Stomach (tissue), 9 donors: ENCODE data around the gene TH. TPM values are rescaled to one million over a fixed set of nuclear protein-coding genes. Genes with fewer than 3 reads are reported as not detected.

Experiments used
- DNase-seq, 2 donors: peaks; one replicate each; pipeline versions ENCODE4 v3.0.0 to v3.0.0-alpha.2; 2013 to 2019
- H3K27ac ChIP-seq, 5 donors: fragments of 200-600 bp in 4 of 5; sonication (generic) in 4 of 5; one replicate each; pipeline ENCODE4 v1.5.1; 2013 to 2019; ENCODE audit warnings: mild to moderate bottlenecking in 1 of 5, moderate library complexity in 1 of 5
- H3K27me3 ChIP-seq, 3 donors: fragments of 200-600 bp; sonication (generic); one replicate each; pipeline ENCODE4 v1.5.1; 2017 to 2019; ENCODE audit warnings: mixed run types in 1 of 3
- H3K36me3 ChIP-seq, 4 donors: fragments of 200-600 bp; sonication (generic); 1 replicate in 3 of 4; 2 replicates in 1 of 4; pipeline ENCODE4 v1.5.1; 2016 to 2019
- H3K4me1 ChIP-seq, 4 donors: fragments of 200-600 bp; sonication (generic); one replicate each; pipeline ENCODE4 v1.5.1; 2016 to 2019
- H3K4me3 ChIP-seq, 4 donors: fragments of 200-600 bp; sonication (generic) in 3 of 4; one replicate each; pipeline ENCODE4 v1.5.1; 2016 to 2019; ENCODE audit warnings: mild to moderate bottlenecking in 1 of 4
- H3K9me3 ChIP-seq, 4 donors: fragments of 200-600 bp; sonication (generic); one replicate each; pipeline ENCODE4 v1.5.1; 2016 to 2019
- EP300 ChIP-seq: sonication (generic); formaldehyde crosslinking; IDR thresholded peaks from one replicate; pipeline ENCODE4 v1.6.1; 2017; ENCODE audit warnings: antibody characterized with exemption
- POLR2A ChIP-seq, 4 donors: fragments of 450-650 bp; IDR thresholded peaks; one replicate each; pipeline ENCODE4 v1.6.1; 2016; ENCODE audit warnings: antibody characterized with exemption in 4 of 4, control low read depth in 2 of 4, mild to moderate bottlenecking in 1 of 4, moderate library complexity in 1 of 4
- POLR2AphosphoS5 ChIP-seq, 3 donors: sonication (generic); formaldehyde crosslinking; IDR thresholded peaks; one replicate each; pipeline ENCODE4 v1.6.1; 2016; ENCODE audit warnings: antibody characterized with exemption in 3 of 3
- WGBS, 5 donors: extraction: QIAGEN DNeasy Blood & Tissue Kit in 3 of 5; methylation state at CpG; one replicate each; pipeline versions ENCODE4 v1.1.5 to v1.1.7; 2013 to 2018; 5-methylcytosine and 5-hydroxymethylcytosine counted together
- intact Hi-C: fragments of 100-400 bp; cut with DNase I; formaldehyde crosslinking; loops from one replicate; pipeline ENCODE4 v1.15.1; 2023; ENCODE audit warnings: low total_unique reads
- polyA plus RNA-seq, 3 donors: library from polyadenylated mRNA; stranded (reverse); fragments of 200-250 nt; gene quantifications; one replicate each; pipeline ENCODE4 v1.2.3, GENCODE V29; 2013
- total RNA-seq, 5 donors: library from RNA; depleted of rRNA; stranded (reverse); fragments of >200 nt; gene quantifications; one replicate each; pipeline versions ENCODE4 v1.1.0 to v1.2.3, GENCODE V29; 2014 to 2016
- TF ChIP-seq, protein P1 (sequence below), 7 experiments: fragments of 450-650 bp in 4 of 7; fragments of 200-600 bp in 3 of 7; sonication (generic) in 3 of 7; IDR thresholded peaks; one replicate each; pipeline ENCODE4 v1.5.1; 2016 to 2019; ENCODE audit warnings: antibody characterized with exemption in 7 of 7, control low read depth in 2 of 7, mild to moderate bottlenecking in 1 of 7
- donor health status: healthy with polysubstance abuse.
- donor health status: Bipolar disorder and iron deficiency.
- donor health status: healthy.

TH gene
- total and polyA plus RNA-seq, 8 donors: 0.13 to 1.7 TPM; not detected in 6

DNA sequence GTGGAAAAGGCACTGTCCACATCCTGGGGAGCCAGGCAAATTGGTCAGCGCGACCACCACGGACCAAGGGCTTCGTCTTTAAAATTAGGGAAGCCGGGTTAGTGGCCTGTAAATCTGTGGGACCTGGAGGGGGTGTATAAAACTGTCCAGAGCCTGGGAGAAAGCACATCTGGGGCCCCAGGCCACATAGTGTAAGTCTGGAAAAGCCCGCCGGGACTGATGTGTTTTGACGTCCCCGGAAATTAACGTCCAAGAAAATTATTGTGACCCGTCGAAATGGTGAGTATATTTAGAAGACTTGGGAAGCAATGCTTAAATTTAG lies 28.2 kb downstream of the TH start:
- no peaks in the 10 kb centered on the region for H3K36me3 ChIP-seq
- peak overlapping the region in 1 of 4 donors; percentile 16 for H3K4me3 ChIP-seq
- no peak for DNase-seq
- H3K27me3 ChIP-seq: peaks cover 28 to 100% (median 98%) of the 10 kb centered on the region in 3 donors
- no peaks in the 10 kb centered on the region for H3K9me3 ChIP-seq
- intact Hi-C loops: no loop called here
- no peak for TF ChIP-seq POLR2AphosphoS5 (IDR thresholded peaks at IDR 0.05)
- TF ChIP-seq, protein P1, sequence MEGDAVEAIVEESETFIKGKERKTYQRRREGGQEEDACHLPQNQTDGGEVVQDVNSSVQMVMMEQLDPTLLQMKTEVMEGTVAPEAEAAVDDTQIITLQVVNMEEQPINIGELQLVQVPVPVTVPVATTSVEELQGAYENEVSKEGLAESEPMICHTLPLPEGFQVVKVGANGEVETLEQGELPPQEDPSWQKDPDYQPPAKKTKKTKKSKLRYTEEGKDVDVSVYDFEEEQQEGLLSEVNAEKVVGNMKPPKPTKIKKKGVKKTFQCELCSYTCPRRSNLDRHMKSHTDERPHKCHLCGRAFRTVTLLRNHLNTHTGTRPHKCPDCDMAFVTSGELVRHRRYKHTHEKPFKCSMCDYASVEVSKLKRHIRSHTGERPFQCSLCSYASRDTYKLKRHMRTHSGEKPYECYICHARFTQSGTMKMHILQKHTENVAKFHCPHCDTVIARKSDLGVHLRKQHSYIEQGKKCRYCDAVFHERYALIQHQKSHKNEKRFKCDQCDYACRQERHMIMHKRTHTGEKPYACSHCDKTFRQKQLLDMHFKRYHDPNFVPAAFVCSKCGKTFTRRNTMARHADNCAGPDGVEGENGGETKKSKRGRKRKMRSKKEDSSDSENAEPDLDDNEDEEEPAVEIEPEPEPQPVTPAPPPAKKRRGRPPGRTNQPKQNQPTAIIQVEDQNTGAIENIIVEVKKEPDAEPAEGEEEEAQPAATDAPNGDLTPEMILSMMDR (IDR thresholded peaks at IDR 0.05): no peak
- no peak for TF ChIP-seq POLR2A (IDR thresholded peaks at IDR 0.05)
- TF ChIP-seq EP300: no peak
- peaks cover 28 to 39% (median 35%) of the 10 kb centered on the region in 4 donors for H3K4me1 ChIP-seq
- H3K27ac ChIP-seq: no peak overlapping the region
- 9 to 16% (median 11%) methylated on average over 12 of the region's 12 CpGs for WGBS, 5 donors

DNA sequence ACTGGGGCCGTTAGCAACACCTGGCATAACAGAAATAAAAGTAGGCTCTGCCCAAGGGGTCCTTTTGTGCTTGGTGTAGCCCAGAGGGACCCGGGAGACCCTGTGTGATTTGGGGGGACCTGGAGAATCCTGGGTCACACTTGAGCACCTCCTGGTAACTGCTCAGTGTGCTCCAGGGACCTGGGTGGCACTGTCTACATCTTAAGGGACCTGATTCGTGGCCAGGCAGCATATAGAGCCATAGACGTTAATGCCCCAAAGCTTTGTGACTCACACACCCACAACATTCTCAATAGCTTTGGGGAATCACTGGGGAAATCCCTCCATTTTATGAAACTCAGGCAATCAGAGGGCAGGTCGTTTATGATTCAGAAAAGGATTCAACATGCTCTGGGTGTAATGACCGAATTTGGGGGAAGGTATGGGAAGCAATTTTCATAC lies 28.8 kb downstream of the TH start:
- no peak overlapping the region for H3K27ac ChIP-seq
- intact Hi-C loops: no loop called here
- peaks cover 29 to 100% (median 99%) of the 10 kb centered on the region in 3 donors for H3K27me3 ChIP-seq
- H3K4me1 ChIP-seq: peaks cover 33 to 46% (median 42%) of the 10 kb centered on the region in 4 donors
- no peak overlapping the region for H3K4me3 ChIP-seq
- no peaks in the 10 kb centered on the region for H3K9me3 ChIP-seq
- no peaks in the 10 kb centered on the region for H3K36me3 ChIP-seq
- WGBS, 5 donors: 12 to 18% (median 15%) methylated on average over 6 of the region's 6 CpGs
- DNase-seq: no peak
- TF ChIP-seq POLR2AphosphoS5 (IDR thresholded peaks at IDR 0.05): no peak
- no peak for TF ChIP-seq EP300
- TF ChIP-seq POLR2A (IDR thresholded peaks at IDR 0.05): no peak
- TF ChIP-seq, protein P1 (IDR thresholded peaks at IDR 0.05): no peak

DNA sequence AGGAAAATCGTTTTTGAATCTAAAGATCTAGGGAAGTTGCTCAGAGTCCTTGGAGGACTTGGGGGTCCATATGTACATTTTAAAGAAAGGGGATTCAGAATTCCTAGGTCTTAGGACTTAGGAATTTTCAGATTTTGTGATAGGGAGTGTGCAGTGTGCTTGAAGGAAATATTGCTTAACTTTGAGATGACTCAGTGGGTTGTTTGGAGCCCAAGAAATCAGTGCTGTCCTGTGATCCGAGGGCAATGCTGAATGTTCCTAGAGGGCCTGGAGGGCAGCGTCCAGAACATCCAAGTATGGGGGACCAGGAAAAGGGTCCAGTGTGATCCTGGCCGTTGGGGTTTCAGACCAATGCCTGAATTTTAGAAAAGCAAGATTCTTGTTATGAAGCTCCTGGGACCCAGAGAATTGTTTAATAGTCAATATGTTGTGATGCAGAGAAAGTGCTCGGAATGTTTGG lies 29.3 kb downstream of the TH start:
- no peaks in the 10 kb centered on the region for H3K36me3 ChIP-seq
- no peak overlapping the region for H3K4me3 ChIP-seq
- H3K27me3 ChIP-seq: peaks cover 34 to 100% (median 99%) of the 10 kb centered on the region in 3 donors
- no peak overlapping the region for H3K27ac ChIP-seq
- peaks cover 38 to 50% (median 46%) of the 10 kb centered on the region in 4 donors for H3K4me1 ChIP-seq
- H3K9me3 ChIP-seq: no peaks in the 10 kb centered on the region
- 18 to 30% (median 24%) methylated on average over 5 of the region's 5 CpGs for WGBS, 5 donors
- DNase-seq: no peak
- intact Hi-C loops: no loop called here
- TF ChIP-seq POLR2AphosphoS5 (IDR thresholded peaks at IDR 0.05) (no peak), EP300 (no peak), POLR2A (IDR thresholded peaks at IDR 0.05) (no peak)
- TF ChIP-seq, protein P1 (IDR thresholded peaks at IDR 0.05): no peak

DNA sequence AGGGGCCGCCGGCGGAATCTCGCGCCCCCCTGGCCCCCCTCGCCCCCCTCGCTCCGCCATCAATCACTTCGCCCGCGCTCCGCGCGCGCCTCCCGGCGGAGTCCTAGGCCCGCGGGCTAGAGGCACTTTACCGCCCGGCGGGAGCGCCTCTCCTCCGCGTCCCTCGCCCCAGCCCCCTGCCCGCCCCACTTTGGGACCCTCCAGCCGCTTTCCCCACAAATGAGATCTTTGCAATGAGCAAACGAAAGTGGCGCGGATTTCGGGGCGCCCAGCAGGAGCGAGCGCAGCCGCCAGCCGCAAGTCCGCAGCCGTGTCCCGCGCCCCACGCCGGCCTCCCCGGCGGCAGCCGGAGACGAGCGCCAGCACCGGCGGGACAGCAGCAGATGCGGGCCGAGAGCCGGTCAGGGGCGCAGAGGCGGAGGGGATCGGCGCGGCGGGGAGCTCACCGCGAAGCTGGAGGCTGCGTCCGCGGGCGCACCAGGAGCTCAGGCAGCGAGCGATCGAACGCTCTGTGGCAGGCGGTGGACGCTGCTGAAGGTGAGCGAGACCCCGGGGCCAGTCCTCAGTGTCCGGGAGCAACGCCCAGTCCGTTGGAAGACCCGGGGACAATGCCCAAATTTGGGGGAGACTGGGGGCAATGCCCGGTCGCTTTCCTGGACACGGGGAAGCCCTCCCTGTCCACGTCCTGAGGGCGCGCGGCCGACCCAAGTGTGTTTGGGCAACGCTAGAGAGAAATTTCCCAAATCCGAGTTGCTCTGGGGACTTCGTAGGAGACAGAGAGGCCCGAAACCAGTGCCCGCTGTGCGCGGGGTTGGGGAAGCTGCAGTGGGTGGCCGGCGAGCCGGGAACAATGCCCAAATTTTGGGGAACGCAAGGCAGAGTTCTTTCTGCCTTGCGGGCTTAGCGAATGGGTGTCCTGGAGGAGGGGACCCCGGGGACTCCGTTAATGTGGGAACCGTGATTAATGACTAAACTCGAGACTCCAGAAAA lies 30.9 kb downstream of the TH start:
- Histone ChIP-seq H3K4me1 (peaks cover 38 to 57% (median 54%) of the 10 kb centered on the region in 4 donors), H3K27me3 (peaks cover 28 to 100% (median 96%) of the 10 kb centered on the region in 3 donors), H3K27ac (no peak overlapping the region), H3K36me3 (no peaks in the 10 kb centered on the region), H3K4me3 (peak overlapping the region; percentile 2 to 27 (median 14)), H3K9me3 (no peaks in the 10 kb centered on the region)
- DNase-seq: no peak
- intact Hi-C loops: no loop called here
- TF ChIP-seq POLR2AphosphoS5 (IDR thresholded peaks at IDR 0.05) (no peak), EP300 (no peak), POLR2A (IDR thresholded peaks at IDR 0.05) (no peak)
- TF ChIP-seq, protein P1 (IDR thresholded peaks at IDR 0.05): no peak
- 7 to 14% (median 9%) methylated on average over 30 to 102 of the region's 102 CpGs for WGBS, 5 donors
